HTR-8/SVneo (cell line): Measurements from ENCODE around the gene DNAJB8.
A peak's percentile ranks its signal among the peaks of the same experiment; 100 is the strongest.

Experiments used
- DNase-seq: peaks from one replicate; pipeline ENCODE4 v3.0.0; 2011; ENCODE audit warnings: low spot score, mixed read lengths; ENCODE audit not compliant: insufficient read length
- FAIRE-seq: peaks from 2 replicates; lab custom pipeline; 2011; peaks lifted over from hg19 to GRCh38; lab: Jason Lieb, UNC

Gene DNAJB8

GRCh38 chr3:128430731-128431130, 36.0 kb downstream of the DNAJB8 start:
- DNase-seq (no peak), FAIRE-seq (no peak)

- FAIRE-seq = no peak
Observed at GRCh38 chr3:128430301-128430700, 36.4 kb downstream of the DNAJB8 start.

GRCh38 chr3:128429751-128430150, 36.9 kb downstream of the DNAJB8 start:
- DNase-seq (no peak), FAIRE-seq (peak; percentile 36)

More at GRCh38 chr3:128430301-128430700, 36.4 kb downstream of the DNAJB8 start:
- no peak for DNase-seq

DNA sequence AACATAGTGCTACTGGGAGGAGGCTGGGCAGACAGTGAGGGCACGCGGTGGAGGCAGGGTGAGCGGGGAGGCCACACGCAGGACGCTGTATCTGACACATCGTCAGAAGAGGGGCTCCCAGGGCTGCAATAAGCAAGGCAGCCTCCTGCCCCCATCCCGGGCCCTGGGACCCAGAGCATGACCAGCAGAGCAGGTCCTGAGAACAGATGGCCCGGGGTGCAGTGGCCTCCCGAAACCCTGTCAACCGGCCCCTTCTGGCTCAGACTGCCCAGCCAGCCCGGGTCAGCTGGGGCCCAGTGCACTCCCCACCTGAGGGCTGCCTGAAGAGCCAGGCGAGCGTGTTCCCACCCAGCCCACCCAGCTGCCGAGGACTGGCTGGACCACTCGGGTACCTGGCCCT, 37.4 kb downstream of the DNAJB8 start:
- DNase-seq = no peak
- FAIRE-seq = no peak

DNA sequence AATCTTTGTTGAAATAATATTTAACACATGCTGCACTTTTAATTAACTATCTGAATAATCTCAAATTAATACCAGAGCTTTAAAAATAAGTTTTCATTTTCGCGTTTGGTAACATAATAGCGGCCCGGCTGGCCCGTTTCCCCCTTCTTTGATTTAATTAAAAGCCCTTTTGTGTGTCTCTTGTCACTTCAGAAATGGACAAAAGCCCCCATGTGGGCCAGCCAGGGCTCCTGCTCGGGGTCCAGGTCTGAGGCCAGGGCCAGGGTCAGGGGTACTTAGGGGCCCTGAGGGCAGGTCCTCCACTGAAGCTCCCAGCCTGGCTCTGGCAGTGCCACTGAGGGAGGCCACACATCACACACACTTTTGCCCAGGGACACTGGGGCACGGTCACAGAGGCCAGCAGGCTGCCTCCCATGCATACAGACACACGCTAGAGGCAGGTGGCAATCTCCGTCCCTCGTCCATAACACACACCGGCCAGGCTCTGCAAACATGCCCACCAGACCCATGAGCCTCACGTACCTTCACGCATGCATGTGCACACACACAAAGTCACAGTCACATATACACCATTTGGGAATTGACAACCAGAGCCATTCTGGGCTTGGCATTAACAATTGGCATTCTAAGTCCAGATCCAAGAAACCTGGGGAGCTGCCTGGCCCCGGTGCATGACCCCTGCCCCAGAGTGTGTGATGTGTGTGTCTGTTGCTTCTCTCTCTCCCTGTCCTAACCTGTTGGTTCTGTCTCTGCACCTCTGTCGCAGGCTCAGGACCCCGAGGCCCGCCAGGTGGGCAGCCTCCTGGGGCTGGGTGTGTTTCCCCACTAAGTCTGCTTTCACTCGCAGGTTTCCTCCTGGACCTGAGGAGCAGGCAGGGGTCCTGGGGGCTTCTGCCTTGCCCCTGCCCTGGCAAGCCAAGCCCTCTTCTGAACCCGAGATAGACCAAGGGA, 38.5 kb downstream of the DNAJB8 start:
- peak; percentile 33 for FAIRE-seq
- DNase-seq = no peak

GRCh38 chr3:128427175-128427857, 39.4 kb downstream of the DNAJB8 start:
- FAIRE-seq (no peak), DNase-seq (no peak)

DNA sequence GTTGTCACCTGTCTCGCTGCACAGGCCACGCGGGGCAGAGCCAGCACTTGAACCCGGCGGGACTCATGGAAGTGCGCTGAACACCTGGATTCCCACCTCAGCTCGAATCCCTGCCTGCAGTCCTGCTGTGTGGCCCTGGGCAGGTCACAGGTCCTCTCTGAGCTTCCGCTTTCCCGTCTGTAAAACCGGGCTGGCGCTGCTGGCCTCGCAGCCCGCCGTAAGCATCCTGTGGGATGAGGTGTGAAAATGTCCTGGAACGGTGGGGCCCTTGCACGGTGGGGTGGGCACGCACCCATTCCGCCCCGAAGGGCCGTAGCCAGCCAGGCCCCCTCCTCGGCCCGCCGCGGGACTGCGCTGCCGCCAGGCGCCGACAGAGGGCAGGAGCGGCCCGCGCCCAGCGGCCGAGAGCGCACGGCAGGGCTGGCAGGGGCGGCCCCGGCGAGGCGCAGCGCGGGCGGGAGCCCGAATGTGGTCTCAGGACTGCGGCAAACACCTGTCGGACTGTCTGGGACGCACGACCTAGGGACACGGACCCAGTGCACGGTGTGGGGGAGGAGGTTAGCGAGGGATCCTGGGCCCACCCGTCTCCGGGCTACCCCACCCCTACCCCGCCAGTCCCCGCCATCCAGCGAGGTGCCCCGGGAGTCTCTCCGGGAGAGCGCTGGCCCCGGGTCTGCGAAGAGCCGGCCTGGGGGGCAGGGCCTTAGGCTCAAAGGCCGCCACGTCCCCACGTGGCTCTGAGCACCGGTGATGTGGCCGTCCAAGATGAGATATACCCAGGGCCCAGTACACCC, 40.4 kb downstream of the DNAJB8 start:
- DNase-seq (peak; percentile 72), FAIRE-seq (peak; percentile 83)

DNA sequence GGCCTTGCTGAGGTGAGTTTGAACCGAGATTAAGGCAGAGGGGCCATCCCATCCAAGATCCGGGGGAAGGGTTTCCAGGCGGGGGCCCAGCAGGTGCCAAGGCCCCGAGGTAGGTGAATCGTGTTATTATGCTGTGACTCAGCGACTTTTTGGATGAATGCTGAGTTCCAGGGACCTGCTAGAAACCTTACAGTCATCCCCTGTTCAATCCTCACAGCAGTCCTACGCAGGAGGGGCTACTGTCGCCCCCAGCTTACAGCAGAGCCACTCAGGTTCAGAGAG, 40.9 kb downstream of the DNAJB8 start:
- DNase-seq = no peak
- no peak for FAIRE-seq

DNA sequence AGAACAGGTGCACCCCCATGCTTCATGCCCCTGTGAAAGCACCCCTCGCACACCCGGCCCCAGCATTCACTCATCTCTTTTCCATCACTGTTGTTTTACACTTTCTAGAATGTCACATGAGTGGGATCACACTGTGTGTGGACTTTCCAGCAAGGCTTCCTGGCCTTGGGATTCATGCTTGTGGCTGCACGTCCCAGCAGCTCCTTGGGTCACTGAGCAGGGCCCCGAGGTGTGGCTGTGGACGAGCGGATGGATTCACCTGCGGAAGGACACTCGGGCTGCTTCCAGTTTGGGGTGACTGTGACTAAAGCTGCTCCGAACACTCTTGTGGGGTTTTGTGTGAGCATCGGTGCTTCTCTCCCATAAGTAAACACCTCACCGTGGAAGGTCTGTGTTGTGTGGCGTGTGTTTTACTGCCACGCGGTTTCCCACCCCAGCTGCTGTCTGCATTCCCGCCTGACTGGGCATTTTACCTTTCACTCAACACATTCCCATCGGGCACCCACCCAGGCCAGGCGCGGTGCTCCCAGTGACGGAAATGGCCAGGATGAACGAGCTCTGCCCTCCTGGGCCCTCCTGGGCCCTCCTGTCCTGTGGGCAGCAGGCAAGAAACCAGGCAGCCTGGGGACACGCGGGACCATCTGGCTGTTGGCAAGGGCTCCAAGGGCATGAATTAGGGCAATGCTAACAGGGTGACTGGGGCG, 41.4 kb downstream of the DNAJB8 start:
- no peak for DNase-seq
- FAIRE-seq = peak; percentile 64

DNA sequence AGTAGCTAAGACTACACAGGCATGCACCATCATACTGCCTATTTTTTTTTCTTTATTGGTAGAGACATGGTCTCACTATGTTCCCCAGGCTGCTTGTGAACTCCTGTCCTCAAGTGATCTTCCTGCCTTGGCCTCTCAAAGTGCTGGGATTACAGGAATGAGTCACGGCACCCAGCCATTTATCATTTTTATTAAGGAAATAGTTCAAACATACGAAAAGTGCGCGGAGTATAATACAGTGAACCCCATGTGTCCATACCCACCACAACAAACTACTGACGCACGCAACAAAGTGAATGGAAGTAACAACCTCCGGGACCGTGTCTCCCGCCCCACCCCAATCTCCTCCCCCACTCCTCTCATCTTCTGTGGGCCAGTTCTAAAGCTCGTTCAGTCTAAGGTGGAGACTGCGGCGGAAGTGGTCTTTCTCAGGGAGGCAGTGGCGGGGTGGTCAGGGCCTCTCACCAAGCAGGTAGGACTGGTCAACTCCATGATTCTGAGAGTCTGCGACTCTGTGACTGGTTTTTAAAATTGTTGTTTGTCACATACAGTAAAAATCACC, 42.1 kb downstream of the DNAJB8 start:
- DNase-seq = peak; percentile 91

GRCh38 chr3:128423525-128424147, 43.1 kb downstream of the DNAJB8 start:
- peak; percentile 9 for FAIRE-seq

More for the DNA sequence above, 42.1 kb downstream of the DNAJB8 start:
- FAIRE-seq = peak; percentile 95

DNA sequence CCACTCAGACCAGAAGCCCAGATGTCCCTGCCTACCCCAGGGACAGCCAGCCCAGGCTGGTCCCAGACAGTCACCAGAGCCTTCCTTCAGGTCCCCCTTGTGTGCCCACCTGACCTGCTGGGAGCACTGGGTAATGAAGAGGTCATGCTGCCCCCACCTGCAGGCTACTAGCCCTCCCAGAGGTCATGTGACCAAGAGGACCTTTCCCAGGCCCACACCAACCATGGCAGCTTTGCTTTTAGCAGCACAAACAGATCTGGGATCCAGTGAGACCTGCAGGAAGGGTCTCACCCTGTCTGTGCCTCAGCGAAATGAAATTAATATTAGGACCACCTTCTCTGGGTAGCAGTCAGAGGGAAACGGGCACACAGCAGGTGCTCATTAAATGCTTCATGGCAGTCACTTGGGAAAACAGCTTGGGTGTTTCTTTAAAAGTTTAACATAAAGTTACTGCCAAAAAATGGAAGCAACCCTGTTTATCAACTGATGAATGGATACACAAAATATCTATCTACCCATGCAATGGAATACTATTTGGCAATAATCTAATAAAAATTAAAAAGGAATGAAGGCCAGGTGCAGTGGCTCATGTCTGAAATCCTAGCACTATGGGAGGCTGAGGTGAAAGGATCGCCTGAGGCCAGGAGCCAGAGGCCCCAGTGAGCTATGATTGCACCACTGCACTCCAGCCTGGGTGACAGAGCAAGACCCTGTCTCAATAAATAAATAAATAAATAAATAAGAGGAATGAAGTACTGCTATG, 43.7 kb downstream of the DNAJB8 start:
- DNase-seq (no peak), FAIRE-seq (no peak)

More at GRCh38 chr3:128423525-128424147, 43.1 kb downstream of the DNAJB8 start:
- DNase-seq = no peak

GRCh38 chr3:128421966-128422365, 44.7 kb downstream of the DNAJB8 start:
- no peak for DNase-seq
- FAIRE-seq = no peak

DNA sequence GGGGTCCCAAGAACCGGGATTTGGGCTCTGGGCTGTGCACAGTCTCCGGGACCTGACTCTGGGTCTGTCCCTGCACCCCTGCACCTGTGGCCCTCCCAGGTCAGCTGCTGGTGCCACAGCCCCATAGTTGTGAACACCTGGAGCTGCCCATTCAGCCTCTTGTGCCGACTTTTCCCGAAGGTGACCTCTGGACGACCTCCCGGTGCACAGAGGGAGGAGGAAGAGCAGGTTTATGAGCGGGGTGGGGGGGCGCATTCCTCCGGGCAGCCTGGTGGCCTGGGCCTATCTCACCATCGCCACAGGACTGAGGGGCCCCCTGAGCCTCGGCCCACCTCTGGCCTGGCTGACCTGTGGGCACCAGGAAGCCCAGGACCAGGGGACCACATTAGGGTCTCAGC, 45.3 kb downstream of the DNAJB8 start:
- FAIRE-seq = no peak
- DNase-seq = no peak

DNA sequence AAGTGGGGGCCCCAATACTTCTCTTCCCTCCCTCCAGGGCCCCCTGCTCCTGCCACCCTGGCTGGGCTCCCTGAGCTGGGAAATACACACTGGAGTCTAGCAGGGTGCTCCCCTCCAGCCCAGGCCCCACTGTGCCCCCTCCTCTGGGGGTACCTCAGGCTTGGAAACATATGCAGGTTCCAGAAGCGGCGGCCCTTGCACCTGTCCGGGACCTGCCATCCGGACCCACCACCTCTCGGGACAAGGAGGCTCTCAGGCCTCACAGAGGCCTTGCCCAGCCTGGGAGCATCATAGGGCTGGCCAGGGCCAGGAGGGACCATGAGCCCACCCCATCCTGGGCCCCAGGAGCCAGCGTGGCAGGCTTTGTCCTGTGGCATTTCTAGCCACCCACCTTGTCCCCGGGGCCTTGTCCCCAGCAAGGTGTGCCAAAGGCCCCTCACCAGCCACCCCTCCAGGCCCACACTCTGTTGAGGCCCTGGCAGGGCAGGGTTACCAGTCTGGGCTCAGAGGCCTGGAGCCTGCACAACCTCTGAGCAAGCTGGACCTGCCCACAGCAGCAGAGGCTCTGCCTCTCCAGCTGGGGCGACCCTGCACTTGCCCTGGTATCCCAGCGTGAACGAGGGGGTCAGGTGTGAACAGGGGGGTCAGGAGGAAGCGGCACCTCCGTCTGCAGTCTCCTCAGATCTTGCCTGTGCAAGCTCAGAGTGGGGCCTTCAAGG, 45.8 kb downstream of the DNAJB8 start:
- FAIRE-seq = no peak
- DNase-seq = no peak

GRCh38 chr3:128420289-128420688, 46.4 kb downstream of the DNAJB8 start:
- DNase-seq = no peak

DNA sequence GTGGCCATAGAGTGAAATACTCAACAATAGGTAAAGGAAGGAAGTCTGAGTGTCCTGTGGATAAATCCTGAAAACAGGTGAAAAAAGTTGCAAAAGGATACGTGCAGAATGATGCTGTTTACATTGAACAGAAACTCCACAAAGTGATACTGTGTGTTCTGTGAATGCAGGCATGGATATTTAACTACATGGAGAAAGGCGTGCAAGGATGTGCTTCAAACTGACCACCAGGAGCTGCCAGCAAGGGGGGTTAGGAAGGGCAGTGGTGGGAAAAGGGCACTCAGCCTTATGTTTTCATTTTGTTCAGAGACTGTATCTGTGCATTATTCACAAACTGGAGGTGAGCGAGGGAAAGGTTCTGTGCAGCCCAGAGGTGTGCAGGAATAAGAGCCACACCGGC, 47.4 kb downstream of the DNAJB8 start:
- FAIRE-seq (no peak), DNase-seq (no peak)

More at GRCh38 chr3:128420289-128420688, 46.4 kb downstream of the DNAJB8 start:
- no peak for FAIRE-seq

- FAIRE-seq (no peak), DNase-seq (no peak)
Observed at GRCh38 chr3:128418900-128419299, 47.8 kb downstream of the DNAJB8 start.
